Measurements from ENCODE around the gene CUL7. TPM values are rescaled to one million over a fixed set of nuclear protein-coding genes. Genes with fewer than 3 reads are reported as not detected.
"Not testable (repeated sequence)": the region's sequence is repeated elsewhere in the genome, so short reads cannot be mapped to it uniquely, and the experiment has no call there.

Gene CUL7
- total RNA-seq, 2 experiments from 2014 or later = 14.1 to 14.9 TPM

- Histone ChIP-seq H3K4me3 (ENCODE audit: low read depth, low read length, poor library complexity, severe bottlenecking) (no peak overlapping the region), H3K79me2 (ENCODE audit: insufficient read depth, low read depth, low read length) (no peaks in the 10 kb centered on the region), H2AFZ (ENCODE audit: low read length) (no peak overlapping the region), H3K9me2 (ENCODE audit: insufficient read depth, low read length) (no peaks in the 10 kb centered on the region), H3K4me2 (ENCODE audit: low read length) (no peak overlapping the region), H3K27ac (ENCODE audit: low read depth, low read length, poor library complexity, severe bottlenecking) (no peak overlapping the region), H3K4me1 (ENCODE audit: insufficient read depth, low read length, poor library complexity, severe bottlenecking) (no peaks in the 10 kb centered on the region), H4K20me1 (ENCODE audit: insufficient read depth, low read length) (no peaks in the 10 kb centered on the region), H3K36me3 (ENCODE audit: insufficient read depth, low read length) (peaks cover 16% of the 10 kb centered on the region), H3K9me3 (ENCODE audit: low read length) (no peaks in the 10 kb centered on the region)
- DNase-seq (ENCODE audit: low spot score) = no peak
- no peak for TF ChIP-seq EZH2phosphoT487 (IDR thresholded peaks at IDR 0.05; ENCODE audit: borderline replicate concordance, low read depth, low read length)
- TF ChIP-seq, protein P1, sequence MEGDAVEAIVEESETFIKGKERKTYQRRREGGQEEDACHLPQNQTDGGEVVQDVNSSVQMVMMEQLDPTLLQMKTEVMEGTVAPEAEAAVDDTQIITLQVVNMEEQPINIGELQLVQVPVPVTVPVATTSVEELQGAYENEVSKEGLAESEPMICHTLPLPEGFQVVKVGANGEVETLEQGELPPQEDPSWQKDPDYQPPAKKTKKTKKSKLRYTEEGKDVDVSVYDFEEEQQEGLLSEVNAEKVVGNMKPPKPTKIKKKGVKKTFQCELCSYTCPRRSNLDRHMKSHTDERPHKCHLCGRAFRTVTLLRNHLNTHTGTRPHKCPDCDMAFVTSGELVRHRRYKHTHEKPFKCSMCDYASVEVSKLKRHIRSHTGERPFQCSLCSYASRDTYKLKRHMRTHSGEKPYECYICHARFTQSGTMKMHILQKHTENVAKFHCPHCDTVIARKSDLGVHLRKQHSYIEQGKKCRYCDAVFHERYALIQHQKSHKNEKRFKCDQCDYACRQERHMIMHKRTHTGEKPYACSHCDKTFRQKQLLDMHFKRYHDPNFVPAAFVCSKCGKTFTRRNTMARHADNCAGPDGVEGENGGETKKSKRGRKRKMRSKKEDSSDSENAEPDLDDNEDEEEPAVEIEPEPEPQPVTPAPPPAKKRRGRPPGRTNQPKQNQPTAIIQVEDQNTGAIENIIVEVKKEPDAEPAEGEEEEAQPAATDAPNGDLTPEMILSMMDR (conservative IDR thresholded peaks at IDR 0.05; ENCODE audit: low read length) = no peak
- CTCF ChIA-PET (ENCODE audit: unreplicated experiment) = no interaction called here
- intact Hi-C loops (cut with micrococcal nuclease; ENCODE audit: unreplicated experiment) = no loop called here
- BruUV-seq (replicated peaks) = no TSS peak
- POLR2A ChIA-PET = interaction anchor here (2.6 kb wide), 1 partner anchor 18 kb away, joined by 12 read pairs; the partner anchor contains the start of gene PPP2R5D
Observed at GRCh38 chr6:43001843-43002242, 51.8 kb downstream of the CUL7 start.

- H3K9me3 ChIP-seq (ENCODE audit: low read length); BruUV-seq (replicated peaks); DNase-seq (ENCODE audit: low spot score); H3K36me3 ChIP-seq (ENCODE audit: insufficient read depth, low read length); H2AFZ ChIP-seq (ENCODE audit: low read length); H3K4me2 ChIP-seq (ENCODE audit: low read length); H3K79me2 ChIP-seq (ENCODE audit: insufficient read depth, low read depth, low read length); H3K4me1 ChIP-seq (ENCODE audit: insufficient read depth, low read length, poor library complexity, severe bottlenecking); H3K4me3 ChIP-seq (ENCODE audit: low read depth, low read length, poor library complexity, severe bottlenecking); H3K9me2 ChIP-seq (ENCODE audit: insufficient read depth, low read length); H3K27ac ChIP-seq (ENCODE audit: low read depth, low read length, poor library complexity, severe bottlenecking); H4K20me1 ChIP-seq (ENCODE audit: insufficient read depth, low read length); CTCF ChIA-PET (ENCODE audit: unreplicated experiment); intact Hi-C loops (cut with micrococcal nuclease; ENCODE audit: unreplicated experiment): not testable (repeated sequence)
- POLR2A ChIA-PET = interaction anchor here (0.7 kb wide), 1 partner anchor 176 kb away, joined by 4 read pairs; no protein-coding TSS in a partner anchor
Observed at GRCh38 chr6:42998205-42998604, 55.4 kb downstream of the CUL7 start.

- Histone ChIP-seq H3K9me3 (ENCODE audit: low read length) (no peaks in the 10 kb centered on the region), H3K4me1 (ENCODE audit: insufficient read depth, low read length, poor library complexity, severe bottlenecking) (no peaks in the 10 kb centered on the region), H3K27ac (ENCODE audit: low read depth, low read length, poor library complexity, severe bottlenecking) (no peak overlapping the region), H3K4me2 (ENCODE audit: low read length) (no peak overlapping the region), H4K20me1 (ENCODE audit: insufficient read depth, low read length) (no peaks in the 10 kb centered on the region), H3K4me3 (ENCODE audit: low read depth, low read length, poor library complexity, severe bottlenecking) (no peak overlapping the region), H3K79me2 (ENCODE audit: insufficient read depth, low read depth, low read length) (no peaks in the 10 kb centered on the region), H2AFZ (ENCODE audit: low read length) (no peak overlapping the region), H3K9me2 (ENCODE audit: insufficient read depth, low read length) (no peaks in the 10 kb centered on the region), H3K36me3 (ENCODE audit: insufficient read depth, low read length) (0 out of 2 replicates have a peak, but pooled peaks cover 3% of the 10 kb centered on the region)
- TF ChIP-seq EZH2phosphoT487 (IDR thresholded peaks at IDR 0.05; ENCODE audit: borderline replicate concordance, low read depth, low read length) = no peak
- TF ChIP-seq, protein P1 (conservative IDR thresholded peaks at IDR 0.05; ENCODE audit: low read length) = no peak; the same call in 1 of the 2 replicates
- no TSS peak for BruUV-seq (replicated peaks)
- DNase-seq (ENCODE audit: low spot score) = no peak
- intact Hi-C loops (cut with micrococcal nuclease; ENCODE audit: unreplicated experiment) = no loop called here
- ChIA-PET POLR2A (interaction anchor here (1.1 to 1.4 kb wide), 4 partner anchors 11 to 18 kb away, joined by 3 to 6 read pairs (median 4); partner anchors contain the start of genes PEX6 and PPP2R5D), CTCF (ENCODE audit: unreplicated experiment) (no interaction called here)
Observed at GRCh38 chr6:42996513-42996912, 57.1 kb downstream of the CUL7 start.
